Astrocyte of the spinal cord (primary cell): ENCODE measurements around the gene SLC22A31.

Source experiments
- DNase-seq: peaks from one replicate; pipeline ENCODE4 v3.0.0; 2011; ENCODE audit warnings: low read depth, low spot score
- H3K4me3 ChIP-seq: 2 replicates; pipeline ENCODE4 v1.5.1; 2011; ENCODE audit warnings: low read depth, mild to moderate bottlenecking, low read length, moderate library complexity
- in situ Hi-C: cut with HindIII; loops from 2 replicates; pipeline ENCODE4 v1.10.0; 2017; ENCODE audit warnings: low sequenced_read_pairs
- TF ChIP-seq, protein P1 (sequence below): IDR thresholded peaks from 2 replicates; pipeline ENCODE4 v1.5.1; 2012; ENCODE audit warnings: low read depth, mild to moderate bottlenecking, low read length, inconsistent platforms

SLC22A31 gene

DNA sequence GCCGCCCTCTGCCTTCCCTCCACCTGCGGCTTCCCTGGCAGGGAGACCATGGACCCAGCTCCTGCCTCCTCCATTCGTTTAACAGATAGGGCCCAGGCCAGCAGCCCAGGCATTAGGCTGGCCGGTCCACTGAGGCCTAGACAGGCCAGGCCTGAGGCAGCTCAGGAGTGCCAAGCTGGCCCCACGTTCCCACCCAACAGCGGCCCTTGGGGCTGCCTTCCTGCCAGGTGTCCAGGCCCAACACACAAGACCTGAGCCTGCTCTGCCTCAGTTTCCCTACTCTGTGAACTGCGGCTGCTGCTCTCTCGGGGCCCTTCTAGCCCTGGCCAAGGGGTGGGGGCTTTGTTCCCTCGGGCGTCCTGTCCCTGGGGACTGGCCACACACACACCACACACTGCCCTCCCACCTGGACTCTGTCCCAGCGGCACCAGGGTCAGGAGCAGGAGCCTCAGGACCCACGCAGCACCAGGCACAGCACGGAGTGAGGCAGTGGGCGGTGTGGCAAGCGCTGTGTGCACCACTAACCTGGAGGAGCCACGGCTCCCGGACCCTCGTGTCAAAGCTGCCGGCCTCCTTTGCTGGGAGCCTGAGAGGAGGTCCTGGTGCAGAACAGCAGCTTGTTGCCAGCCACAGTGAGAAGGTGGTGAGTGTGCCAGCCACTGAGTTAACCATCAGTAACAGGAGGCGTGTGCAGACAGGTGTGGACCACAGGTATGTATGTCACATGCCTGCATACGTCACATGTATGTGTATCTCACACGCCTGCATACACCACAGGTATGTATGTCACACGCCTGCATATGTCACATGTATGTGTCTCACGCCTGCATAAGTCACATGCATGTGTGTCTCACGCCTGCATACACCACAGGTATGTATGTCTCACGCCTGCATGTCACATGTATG, 43.3 kb downstream of the SLC22A31 start:
- TF ChIP-seq, protein P1, sequence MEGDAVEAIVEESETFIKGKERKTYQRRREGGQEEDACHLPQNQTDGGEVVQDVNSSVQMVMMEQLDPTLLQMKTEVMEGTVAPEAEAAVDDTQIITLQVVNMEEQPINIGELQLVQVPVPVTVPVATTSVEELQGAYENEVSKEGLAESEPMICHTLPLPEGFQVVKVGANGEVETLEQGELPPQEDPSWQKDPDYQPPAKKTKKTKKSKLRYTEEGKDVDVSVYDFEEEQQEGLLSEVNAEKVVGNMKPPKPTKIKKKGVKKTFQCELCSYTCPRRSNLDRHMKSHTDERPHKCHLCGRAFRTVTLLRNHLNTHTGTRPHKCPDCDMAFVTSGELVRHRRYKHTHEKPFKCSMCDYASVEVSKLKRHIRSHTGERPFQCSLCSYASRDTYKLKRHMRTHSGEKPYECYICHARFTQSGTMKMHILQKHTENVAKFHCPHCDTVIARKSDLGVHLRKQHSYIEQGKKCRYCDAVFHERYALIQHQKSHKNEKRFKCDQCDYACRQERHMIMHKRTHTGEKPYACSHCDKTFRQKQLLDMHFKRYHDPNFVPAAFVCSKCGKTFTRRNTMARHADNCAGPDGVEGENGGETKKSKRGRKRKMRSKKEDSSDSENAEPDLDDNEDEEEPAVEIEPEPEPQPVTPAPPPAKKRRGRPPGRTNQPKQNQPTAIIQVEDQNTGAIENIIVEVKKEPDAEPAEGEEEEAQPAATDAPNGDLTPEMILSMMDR: no peak

DNA sequence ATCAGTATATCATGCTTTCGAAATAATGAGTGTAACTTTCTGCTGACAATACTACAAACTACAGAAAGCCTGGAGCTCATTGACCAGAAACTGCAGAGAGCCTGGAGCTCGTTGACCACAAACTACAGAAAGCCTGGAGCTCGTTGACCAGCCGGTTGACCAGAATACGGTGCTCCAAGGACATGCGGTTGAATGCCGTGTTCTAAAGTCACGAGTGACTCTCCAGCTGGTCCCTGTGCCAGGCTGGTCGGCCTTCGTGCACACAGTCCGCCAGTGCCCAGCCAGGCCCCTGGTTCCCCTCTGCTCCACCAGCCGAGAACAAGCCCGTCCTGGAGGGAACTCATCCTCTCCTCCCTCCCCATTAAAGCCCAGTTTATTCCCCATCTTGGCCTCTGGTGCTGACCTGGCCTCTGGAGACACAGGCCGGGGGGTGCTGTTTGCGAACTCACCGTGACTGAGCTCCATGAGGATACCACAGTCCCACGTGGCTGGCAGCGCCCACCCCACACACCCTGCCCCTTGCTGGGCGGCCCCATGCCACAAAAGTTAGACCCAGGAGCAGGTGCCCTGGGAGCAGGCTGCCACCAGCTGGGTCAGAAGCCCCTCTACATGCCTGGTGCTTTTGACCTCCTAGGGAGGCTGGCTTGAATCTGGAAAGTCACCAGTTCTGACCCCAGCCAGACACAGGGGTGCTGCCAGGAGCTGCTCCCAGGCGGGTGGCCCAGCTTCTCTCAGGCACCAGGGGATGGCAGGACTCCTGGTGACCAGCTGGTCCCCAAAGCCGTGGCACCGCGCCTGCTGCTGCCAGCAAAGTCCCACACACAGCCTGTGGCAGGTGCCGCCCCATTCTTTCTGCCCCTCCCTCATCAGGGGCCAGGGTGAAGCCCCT, 44.2 kb downstream of the SLC22A31 start:
- in situ Hi-C loops: no loop called here
- no peak for DNase-seq
- no peak overlapping the region for H3K4me3 ChIP-seq
- TF ChIP-seq, protein P1: no peak

More for the DNA sequence above, 43.3 kb downstream of the SLC22A31 start:
- in situ Hi-C loops: no loop called here
- H3K4me3 ChIP-seq: no peak overlapping the region
- DNase-seq: no peak

DNA sequence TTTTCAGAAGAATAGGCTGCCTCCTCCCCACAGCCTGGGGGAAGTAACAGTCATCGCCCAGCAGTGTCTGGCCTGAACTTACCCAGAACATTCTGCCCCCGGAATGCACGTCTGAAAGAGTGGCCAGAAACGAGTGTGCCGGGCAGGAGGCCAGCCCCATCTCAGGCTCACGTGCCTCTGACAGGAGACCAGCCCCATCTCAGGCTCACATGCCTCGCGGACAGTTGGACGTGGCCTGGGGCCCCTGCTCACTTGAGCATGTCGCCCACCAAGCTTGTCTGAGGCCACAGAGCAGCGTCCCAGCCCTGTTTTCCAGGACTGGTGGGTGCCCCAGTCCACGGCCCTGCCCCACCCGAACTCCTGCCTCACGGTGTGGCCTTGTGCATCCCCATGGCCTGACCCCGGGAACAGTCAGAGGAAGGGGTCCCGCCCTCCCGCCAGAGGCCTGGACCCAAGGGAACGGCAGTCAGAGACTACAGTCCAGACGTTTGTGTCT, 45.1 kb downstream of the SLC22A31 start:
- TF ChIP-seq, protein P1: no peak
- no peak overlapping the region for H3K4me3 ChIP-seq
- in situ Hi-C loops: no loop called here
- peak; percentile 57 for DNase-seq

DNA sequence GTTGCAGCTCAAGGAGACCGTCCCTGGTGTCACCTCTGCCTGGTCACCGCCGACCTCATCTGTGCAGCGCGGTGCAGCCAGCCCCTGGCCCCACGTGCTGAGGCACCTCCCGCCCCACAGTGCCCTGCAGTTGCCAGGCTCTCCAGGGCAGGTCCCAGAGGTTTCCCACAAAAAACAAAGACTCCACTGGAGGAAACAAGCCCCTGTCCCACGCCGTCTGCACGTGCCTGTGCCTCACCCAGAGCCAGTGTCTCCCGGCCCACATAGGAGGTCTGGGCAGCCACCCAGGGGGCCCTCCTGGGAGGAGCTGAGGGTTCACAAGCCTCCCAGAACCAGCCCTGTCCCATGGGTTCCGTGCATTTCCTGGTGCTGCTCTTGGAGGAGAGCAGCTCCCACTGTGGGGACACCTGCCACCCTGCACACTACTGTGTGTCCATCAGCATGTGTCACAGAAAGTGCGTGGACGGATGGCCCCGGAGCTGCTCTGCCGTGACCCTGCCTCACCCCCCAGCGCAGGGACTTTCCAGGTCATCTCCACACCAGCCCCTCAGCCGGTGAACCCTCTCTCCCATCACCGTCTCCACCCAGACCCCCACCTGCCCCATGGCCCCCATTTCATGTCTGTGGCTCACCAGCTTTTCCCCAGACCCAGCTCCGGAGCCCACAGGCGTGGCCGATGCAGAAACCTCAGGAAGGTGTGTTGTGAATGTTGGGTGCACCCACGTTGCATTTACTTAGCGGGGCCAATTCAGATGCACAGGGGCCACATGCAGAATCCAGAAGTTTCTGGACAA, 45.8 kb downstream of the SLC22A31 start:
- in situ Hi-C loops: no loop called here
- no peak overlapping the region for H3K4me3 ChIP-seq
- no peak for DNase-seq
- TF ChIP-seq, protein P1: no peak

DNA sequence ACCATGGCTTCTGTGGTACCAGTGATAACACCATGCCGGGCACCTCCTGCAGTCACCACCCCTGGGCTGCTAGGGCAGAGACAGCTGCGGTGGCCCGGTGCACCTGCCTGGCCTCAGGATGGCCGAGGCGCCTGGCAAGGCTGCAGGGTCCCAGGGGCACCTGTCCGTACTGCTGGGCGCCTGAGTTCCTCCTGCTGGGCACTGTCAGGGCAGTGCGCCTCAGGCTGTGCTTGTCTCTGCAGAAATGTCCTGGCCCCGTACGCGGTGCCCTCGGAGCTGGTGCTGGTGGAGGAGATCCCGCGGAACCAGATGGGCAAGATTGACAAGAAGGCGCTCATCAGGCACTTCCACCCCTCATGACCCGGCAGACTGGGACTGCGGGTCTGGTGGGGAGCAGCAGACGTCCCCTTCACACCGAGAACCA, 46.5 kb downstream of the SLC22A31 start:
- H3K4me3 ChIP-seq: no peak overlapping the region
- in situ Hi-C loops: no loop called here
- TF ChIP-seq, protein P1: no peak
- no peak for DNase-seq
